ENCODE data around the gene UBE2I.

Gene UBE2I

GRCh38 chr16:1265090-1265630, 44.3 kb upstream of the UBE2I start:
- Histone ChIP-seq H3K27ac (ENCODE audit: extremely low read depth, low read depth, low read length) (no peak overlapping the region), H3K4me1 (ENCODE audit: control insufficient read depth, insufficient read depth, low read length) (no peaks in the 10 kb centered on the region), H3K4me3 (ENCODE audit: low read depth, low read length) (no peak overlapping the region), H3K36me3 (ENCODE audit: control insufficient read depth in 2 of 2, insufficient read depth in 1 of 2, low read length in 2 of 2) (no peaks in the 10 kb centered on the region), H3K9me3 (ENCODE audit: control insufficient read depth, insufficient read depth, low read depth, low read length) (no peaks in the 10 kb centered on the region)
- no peak for TF ChIP-seq ZNF433 (tag by site-specific recombination; IDR thresholded peaks at IDR 0.05; ENCODE audit: low read depth)
- no peak for TF ChIP-seq ZNF19 (tag by site-specific recombination; IDR thresholded peaks at IDR 0.05; ENCODE audit: low read depth)
- TF ChIP-seq YY2 (tag by site-specific recombination; IDR thresholded peaks at IDR 0.05): no peak
- TF ChIP-seq GLI2 (tag by site-specific recombination; IDR thresholded peaks at IDR 0.05; ENCODE audit: borderline replicate concordance, low read depth): no peak
- TF ChIP-seq SP2 (tag by site-specific recombination; IDR thresholded peaks at IDR 0.05): no peak
- no peak for TF ChIP-seq IKZF3 (tag by site-specific recombination; IDR thresholded peaks at IDR 0.05)
- no peak for TF ChIP-seq SP3 (tag by site-specific recombination; IDR thresholded peaks at IDR 0.05)
- TF ChIP-seq, protein P1, sequence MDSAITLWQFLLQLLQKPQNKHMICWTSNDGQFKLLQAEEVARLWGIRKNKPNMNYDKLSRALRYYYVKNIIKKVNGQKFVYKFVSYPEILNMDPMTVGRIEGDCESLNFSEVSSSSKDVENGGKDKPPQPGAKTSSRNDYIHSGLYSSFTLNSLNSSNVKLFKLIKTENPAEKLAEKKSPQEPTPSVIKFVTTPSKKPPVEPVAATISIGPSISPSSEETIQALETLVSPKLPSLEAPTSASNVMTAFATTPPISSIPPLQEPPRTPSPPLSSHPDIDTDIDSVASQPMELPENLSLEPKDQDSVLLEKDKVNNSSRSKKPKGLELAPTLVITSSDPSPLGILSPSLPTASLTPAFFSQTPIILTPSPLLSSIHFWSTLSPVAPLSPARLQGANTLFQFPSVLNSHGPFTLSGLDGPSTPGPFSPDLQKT (IDR thresholded peaks at IDR 0.05; ENCODE audit: borderline replicate concordance, low read depth, low read length): no peak
- no peak for TF ChIP-seq SCRT2 (tag by site-specific recombination; IDR thresholded peaks at IDR 0.05)
- no peak for TF ChIP-seq ZNF292 (tag by site-specific recombination; IDR thresholded peaks at IDR 0.05; ENCODE audit: borderline replicate concordance, low read depth)
- no peak for TF ChIP-seq ZNF426 (tag by site-specific recombination; IDR thresholded peaks at IDR 0.05)
- no peak for TF ChIP-seq INSM2 (tag by site-specific recombination; IDR thresholded peaks at IDR 0.05)
- TF ChIP-seq ZNF362 (tag by site-specific recombination; IDR thresholded peaks at IDR 0.05): no peak
- TF ChIP-seq, protein P2, sequence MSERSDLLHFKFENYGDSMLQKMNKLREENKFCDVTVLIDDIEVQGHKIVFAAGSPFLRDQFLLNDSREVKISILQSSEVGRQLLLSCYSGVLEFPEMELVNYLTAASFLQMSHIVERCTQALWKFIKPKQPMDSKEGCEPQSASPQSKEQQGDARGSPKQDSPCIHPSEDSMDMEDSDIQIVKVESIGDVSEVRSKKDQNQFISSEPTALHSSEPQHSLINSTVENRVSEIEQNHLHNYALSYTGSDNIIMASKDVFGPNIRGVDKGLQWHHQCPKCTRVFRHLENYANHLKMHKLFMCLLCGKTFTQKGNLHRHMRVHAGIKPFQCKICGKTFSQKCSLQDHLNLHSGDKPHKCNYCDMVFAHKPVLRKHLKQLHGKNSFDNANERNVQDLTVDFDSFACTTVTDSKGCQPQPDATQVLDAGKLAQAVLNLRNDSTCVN (tag by site-specific recombination; optimal IDR thresholded peaks at IDR 0.05): no peak
- no peak for TF ChIP-seq ZNF2 (tag by site-specific recombination; IDR thresholded peaks at IDR 0.05)
- no peak for TF ChIP-seq ZNF561 (tag by site-specific recombination; IDR thresholded peaks at IDR 0.05; ENCODE audit: borderline replicate concordance)
- no peak for TF ChIP-seq ZNF555 (tag by site-specific recombination; conservative IDR thresholded peaks at IDR 0.05)
- TF ChIP-seq, protein P3, sequence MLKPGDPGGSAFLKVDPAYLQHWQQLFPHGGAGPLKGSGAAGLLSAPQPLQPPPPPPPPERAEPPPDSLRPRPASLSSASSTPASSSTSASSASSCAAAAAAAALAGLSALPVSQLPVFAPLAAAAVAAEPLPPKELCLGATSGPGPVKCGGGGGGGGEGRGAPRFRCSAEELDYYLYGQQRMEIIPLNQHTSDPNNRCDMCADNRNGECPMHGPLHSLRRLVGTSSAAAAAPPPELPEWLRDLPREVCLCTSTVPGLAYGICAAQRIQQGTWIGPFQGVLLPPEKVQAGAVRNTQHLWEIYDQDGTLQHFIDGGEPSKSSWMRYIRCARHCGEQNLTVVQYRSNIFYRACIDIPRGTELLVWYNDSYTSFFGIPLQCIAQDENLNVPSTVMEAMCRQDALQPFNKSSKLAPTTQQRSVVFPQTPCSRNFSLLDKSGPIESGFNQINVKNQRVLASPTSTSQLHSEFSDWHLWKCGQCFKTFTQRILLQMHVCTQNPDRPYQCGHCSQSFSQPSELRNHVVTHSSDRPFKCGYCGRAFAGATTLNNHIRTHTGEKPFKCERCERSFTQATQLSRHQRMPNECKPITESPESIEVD (tag by site-specific recombination; IDR thresholded peaks at IDR 0.05): no peak
- TF ChIP-seq ZNF174 (tag by site-specific recombination; IDR thresholded peaks at IDR 0.05): no peak
- no peak for TF ChIP-seq FEZF1 (tag by site-specific recombination; IDR thresholded peaks at IDR 0.05)
- POLR2A ChIA-PET: no interaction called here
- CTCF ChIA-PET: interaction anchor here (1.1 kb wide), 1 partner anchor 35 kb away, joined by 4 read pairs; no protein-coding TSS in a partner anchor

Measured in HEK293 (cell line).